HepG2 (cell line): Measurements from ENCODE around the gene LINC00237. TPM values are rescaled to one million over a fixed set of nuclear protein-coding genes. Genes with fewer than 3 reads are reported as not detected.

Source experiments
- ARID5B ChIP-seq: IDR thresholded peaks from 2 replicates; pipeline ENCODE4 v1.4.0; 2020; ENCODE audit warnings: mild to moderate bottlenecking, missing genetic modification reagents
- NR0B2 ChIP-seq: sonication (generic); formaldehyde crosslinking; IDR thresholded peaks from 2 replicates; pipeline ENCODE4 v1.4.0; 2020; ENCODE audit warnings: mild to moderate bottlenecking, missing genetic modification reagents
- STAG1 ChIP-seq: sonication (generic); formaldehyde crosslinking; IDR thresholded peaks from 2 replicates; pipeline ENCODE4 v1.4.0; 2020; ENCODE audit warnings: missing genetic modification reagents
- ZBTB1 ChIP-seq: sonication (generic); formaldehyde crosslinking; IDR thresholded peaks from 2 replicates; pipeline ENCODE4 v1.4.0; 2020; ENCODE audit warnings: missing genetic modification reagents, borderline replicate concordance
- ZNF12 ChIP-seq: sonication (generic); formaldehyde crosslinking; IDR thresholded peaks from 2 replicates; pipeline ENCODE4 v1.5.0; 2020; ENCODE audit warnings: missing genetic modification reagents
- ZNF124 ChIP-seq: sonication (generic); formaldehyde crosslinking; IDR thresholded peaks from 2 replicates; pipeline ENCODE4 v1.4.0; 2020; ENCODE audit warnings: missing genetic modification reagents
- ZNF207 ChIP-seq: fragments of 450-650 bp; IDR thresholded peaks from 2 replicates; pipeline ENCODE4 v1.6.1; 2016; ENCODE audit warnings: antibody characterized with exemption, borderline replicate concordance
- ZNF225 ChIP-seq: sonication (generic); formaldehyde crosslinking; IDR thresholded peaks from 2 replicates; pipeline ENCODE4 v1.4.0; 2020; ENCODE audit warnings: mild to moderate bottlenecking, missing genetic modification reagents
- ZNF251 ChIP-seq: sonication (generic); formaldehyde crosslinking; IDR thresholded peaks from 2 replicates; pipeline ENCODE4 v1.9.0; 2021; ENCODE audit warnings: mild to moderate bottlenecking, missing genetic modification reagents
- ZNF263 ChIP-seq: sonication (generic); formaldehyde crosslinking; IDR thresholded peaks from 2 replicates; pipeline ENCODE4 v1.4.0; 2020; ENCODE audit warnings: missing genetic modification reagents
- ZNF276 ChIP-seq: sonication (generic); formaldehyde crosslinking; IDR thresholded peaks from 2 replicates; pipeline ENCODE4 v1.4.0; 2020; ENCODE audit warnings: mild to moderate bottlenecking, low read depth, missing genetic modification reagents
- ZNF296 ChIP-seq: sonication (generic); formaldehyde crosslinking; conservative IDR thresholded peaks from 2 replicates; pipeline ENCODE4 v1.5.0; 2020; ENCODE audit warnings: mild to moderate bottlenecking, missing genetic modification reagents
- ZNF660 ChIP-seq: sonication (generic); formaldehyde crosslinking; IDR thresholded peaks from 2 replicates; pipeline ENCODE4 v1.5.1; 2020; ENCODE audit warnings: mild to moderate bottlenecking, low read depth, missing genetic modification reagents, borderline replicate concordance
- ZNF678 ChIP-seq: sonication (generic); formaldehyde crosslinking; IDR thresholded peaks from 2 replicates; pipeline ENCODE4 v1.4.0; 2020; ENCODE audit warnings: mild to moderate bottlenecking, missing genetic modification reagents
- polyA plus RNA-seq, 8 experiments: library from polyadenylated mRNA; depleted of rRNA in 3 of 8; stranded (reverse) in 7 of 8; unstranded in 1 of 8; fragments of >200 nt; fragmentation: Illumina TruSeq in 4 of 8; extraction: Trizol in 4 of 8; gene quantifications; 2 replicates each; pipeline versions ENCODE4 v1.2.1 to v1.2.3, GENCODE V29; 2011 to 2016; ENCODE audit warnings: low read depth in 4 of 8, missing spikeins in 1 of 8, mixed read lengths in 1 of 8; ENCODE audit not compliant: insufficient read depth in 1 of 8
- total RNA-seq, 5 experiments: library from RNA; depleted of rRNA; stranded (reverse); fragments of >200 nt; fragmentation: Illumina TruSeq; extraction: Trizol; gene quantifications; 2 replicates each; pipeline ENCODE4 v1.2.3, GENCODE V29; 2016; ENCODE audit warnings: low read depth in 1 of 5
- TF ChIP-seq, protein P1 (sequence below): sonication (generic); formaldehyde crosslinking; IDR thresholded peaks from 2 replicates; pipeline ENCODE4 v1.4.0; 2020; ENCODE audit warnings: missing genetic modification reagents

Gene LINC00237
- total and polyA plus RNA-seq, 2 of the 13 experiments (the other 11 are each of a cell fraction or from before 2014, with no cell fraction given) = not detected

GRCh38 chr20:21125849-21126580 is 19.9 kb upstream of the LINC00237 start, which contains the start of gene KIZ (continued):
- peak; percentile 71; the same call in 1 of the 2 replicates for TF ChIP-seq ZBTB1
- TF ChIP-seq ZNF207 = no peak
- TF ChIP-seq ZNF276 (CRISPR knock-in tag) = peak; percentile 71; the same call in 1 of the 2 replicates
- peak; percentile 78 for TF ChIP-seq ARID5B
- peak; percentile 42 for TF ChIP-seq STAG1
- peak; percentile 84; the same call in 1 of the 2 replicates for TF ChIP-seq ZNF678 (CRISPR knock-in tag)
- peak; percentile 69; the same call in 1 of the 2 replicates for TF ChIP-seq NR0B2 (CRISPR knock-in tag)
- peak; percentile 12; the same call in 1 of the 2 replicates for TF ChIP-seq ZNF263 (CRISPR knock-in tag)
- TF ChIP-seq ZNF12 (CRISPR knock-in tag) = no peak
- TF ChIP-seq, protein P1, sequence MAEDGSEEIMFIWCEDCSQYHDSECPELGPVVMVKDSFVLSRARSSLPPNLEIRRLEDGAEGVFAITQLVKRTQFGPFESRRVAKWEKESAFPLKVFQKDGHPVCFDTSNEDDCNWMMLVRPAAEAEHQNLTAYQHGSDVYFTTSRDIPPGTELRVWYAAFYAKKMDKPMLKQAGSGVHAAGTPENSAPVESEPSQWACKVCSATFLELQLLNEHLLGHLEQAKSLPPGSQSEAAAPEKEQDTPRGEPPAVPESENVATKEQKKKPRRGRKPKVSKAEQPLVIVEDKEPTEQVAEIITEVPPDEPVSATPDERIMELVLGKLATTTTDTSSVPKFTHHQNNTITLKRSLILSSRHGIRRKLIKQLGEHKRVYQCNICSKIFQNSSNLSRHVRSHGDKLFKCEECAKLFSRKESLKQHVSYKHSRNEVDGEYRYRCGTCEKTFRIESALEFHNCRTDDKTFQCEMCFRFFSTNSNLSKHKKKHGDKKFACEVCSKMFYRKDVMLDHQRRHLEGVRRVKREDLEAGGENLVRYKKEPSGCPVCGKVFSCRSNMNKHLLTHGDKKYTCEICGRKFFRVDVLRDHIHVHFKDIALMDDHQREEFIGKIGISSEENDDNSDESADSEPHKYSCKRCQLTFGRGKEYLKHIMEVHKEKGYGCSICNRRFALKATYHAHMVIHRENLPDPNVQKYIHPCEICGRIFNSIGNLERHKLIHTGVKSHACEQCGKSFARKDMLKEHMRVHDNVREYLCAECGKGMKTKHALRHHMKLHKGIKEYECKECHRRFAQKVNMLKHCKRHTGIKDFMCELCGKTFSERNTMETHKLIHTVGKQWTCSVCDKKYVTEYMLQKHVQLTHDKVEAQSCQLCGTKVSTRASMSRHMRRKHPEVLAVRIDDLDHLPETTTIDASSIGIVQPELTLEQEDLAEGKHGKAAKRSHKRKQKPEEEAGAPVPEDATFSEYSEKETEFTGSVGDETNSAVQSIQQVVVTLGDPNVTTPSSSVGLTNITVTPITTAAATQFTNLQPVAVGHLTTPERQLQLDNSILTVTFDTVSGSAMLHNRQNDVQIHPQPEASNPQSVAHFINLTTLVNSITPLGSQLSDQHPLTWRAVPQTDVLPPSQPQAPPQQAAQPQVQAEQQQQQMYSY (CRISPR knock-in tag) = peak; percentile 39; the same call in 1 of the 2 replicates
- peak; percentile 75 for TF ChIP-seq ZNF124 (CRISPR knock-in tag)
- peak; percentile 97; the same call in 1 of the 2 replicates for TF ChIP-seq ZNF225
- no peak for TF ChIP-seq ZNF660 (CRISPR knock-in tag)
- 0 out of 2 replicates have a peak, but pooled peaks have one; percentile 24 for TF ChIP-seq ZNF296 (CRISPR knock-in tag)
- TF ChIP-seq ZNF251 (CRISPR knock-in tag) = no peak; the same call in 1 of the 2 replicates
